Vagina (tissue), 2 donors: ENCODE data around the gene SEPHS2.

Experiments
- POLR2A ChIP-seq, 2 donors: fragments of 450-650 bp; IDR thresholded peaks; one replicate each; pipeline ENCODE4 v1.6.1; 2017; ENCODE audit warnings: antibody characterized with exemption in 2 of 2, mild to moderate bottlenecking in 2 of 2, moderate library complexity in 2 of 2
- TF ChIP-seq, protein P1 (sequence below), 3 experiments: fragments of 450-650 bp in 2 of 3; fragments of 200-600 bp in 1 of 3; sonication (generic) in 1 of 3; IDR thresholded peaks; one replicate each; pipeline ENCODE4 v1.5.1; 2017 to 2019; ENCODE audit warnings: antibody characterized with exemption in 3 of 3, mild to moderate bottlenecking in 2 of 3, moderate library complexity in 2 of 3

- TF ChIP-seq, protein P1, sequence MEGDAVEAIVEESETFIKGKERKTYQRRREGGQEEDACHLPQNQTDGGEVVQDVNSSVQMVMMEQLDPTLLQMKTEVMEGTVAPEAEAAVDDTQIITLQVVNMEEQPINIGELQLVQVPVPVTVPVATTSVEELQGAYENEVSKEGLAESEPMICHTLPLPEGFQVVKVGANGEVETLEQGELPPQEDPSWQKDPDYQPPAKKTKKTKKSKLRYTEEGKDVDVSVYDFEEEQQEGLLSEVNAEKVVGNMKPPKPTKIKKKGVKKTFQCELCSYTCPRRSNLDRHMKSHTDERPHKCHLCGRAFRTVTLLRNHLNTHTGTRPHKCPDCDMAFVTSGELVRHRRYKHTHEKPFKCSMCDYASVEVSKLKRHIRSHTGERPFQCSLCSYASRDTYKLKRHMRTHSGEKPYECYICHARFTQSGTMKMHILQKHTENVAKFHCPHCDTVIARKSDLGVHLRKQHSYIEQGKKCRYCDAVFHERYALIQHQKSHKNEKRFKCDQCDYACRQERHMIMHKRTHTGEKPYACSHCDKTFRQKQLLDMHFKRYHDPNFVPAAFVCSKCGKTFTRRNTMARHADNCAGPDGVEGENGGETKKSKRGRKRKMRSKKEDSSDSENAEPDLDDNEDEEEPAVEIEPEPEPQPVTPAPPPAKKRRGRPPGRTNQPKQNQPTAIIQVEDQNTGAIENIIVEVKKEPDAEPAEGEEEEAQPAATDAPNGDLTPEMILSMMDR (IDR thresholded peaks at IDR 0.05) = no peak
- no peak for TF ChIP-seq POLR2A (IDR thresholded peaks at IDR 0.05)
Observed at GRCh38 chr16:30399435-30400186, 46.1 kb downstream of the SEPHS2 start.
